ENCODE measurements around the gene MYH2.

Gene MYH2

DNA sequence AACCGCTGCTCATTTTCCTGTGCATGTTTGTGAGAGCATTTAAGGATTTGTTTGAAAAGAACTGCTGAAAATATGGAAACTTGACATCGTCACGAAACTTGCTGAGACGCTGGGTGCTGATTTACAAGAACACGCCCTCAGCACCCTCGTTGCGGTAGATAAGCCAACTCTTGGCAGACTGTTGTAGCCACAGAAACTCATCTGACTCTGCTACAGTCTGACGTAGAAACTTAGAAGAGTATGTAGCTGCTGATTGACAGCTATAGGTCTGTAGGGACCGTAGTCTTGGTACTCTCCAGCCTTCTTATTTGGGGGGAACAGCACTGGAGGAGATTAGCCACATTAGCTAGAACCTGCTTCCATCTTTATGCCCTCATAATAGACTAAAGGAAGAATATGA is 36.1 kb upstream of the MYH2 start:
- DNase-seq (no peak), ATAC-seq (ENCODE audit: insufficient read depth, low read depth) (no peak)
- Histone ChIP-seq H3K9ac (ENCODE audit: low read depth, low read length) (no peak overlapping the region), H3K27ac (ENCODE audit: low read length) (no peak overlapping the region), H4K20me1 (ENCODE audit: insufficient read depth, low read length) (no peaks in the 10 kb centered on the region), H3K36me3 (ENCODE audit: insufficient read depth, low read length) (no peaks in the 10 kb centered on the region), H3K4me1 (ENCODE audit: insufficient read depth, low read length) (no peaks in the 10 kb centered on the region), H3K9me3 (ENCODE audit: insufficient read depth, low read length, severe bottlenecking) (no peaks in the 10 kb centered on the region), H2AFZ (ENCODE audit: low read depth, low read length) (no peak overlapping the region), H3K27me3 (ENCODE audit: insufficient read depth, low read length, poor library complexity) (peaks cover 18% of the 10 kb centered on the region), H3K79me2 (ENCODE audit: insufficient read depth, low read length) (no peaks in the 10 kb centered on the region), H3K4me2 (ENCODE audit: insufficient read depth, low read length) (no peak overlapping the region), H3K4me3 (ENCODE audit: low read depth in 1 of 2, low read length in 2 of 2) (no peak overlapping the region)
- no peak for TF ChIP-seq EZH2 (IDR thresholded peaks at IDR 0.05; ENCODE audit: borderline replicate concordance, low read depth, low read length, severe bottlenecking)
- TF ChIP-seq, protein P1, sequence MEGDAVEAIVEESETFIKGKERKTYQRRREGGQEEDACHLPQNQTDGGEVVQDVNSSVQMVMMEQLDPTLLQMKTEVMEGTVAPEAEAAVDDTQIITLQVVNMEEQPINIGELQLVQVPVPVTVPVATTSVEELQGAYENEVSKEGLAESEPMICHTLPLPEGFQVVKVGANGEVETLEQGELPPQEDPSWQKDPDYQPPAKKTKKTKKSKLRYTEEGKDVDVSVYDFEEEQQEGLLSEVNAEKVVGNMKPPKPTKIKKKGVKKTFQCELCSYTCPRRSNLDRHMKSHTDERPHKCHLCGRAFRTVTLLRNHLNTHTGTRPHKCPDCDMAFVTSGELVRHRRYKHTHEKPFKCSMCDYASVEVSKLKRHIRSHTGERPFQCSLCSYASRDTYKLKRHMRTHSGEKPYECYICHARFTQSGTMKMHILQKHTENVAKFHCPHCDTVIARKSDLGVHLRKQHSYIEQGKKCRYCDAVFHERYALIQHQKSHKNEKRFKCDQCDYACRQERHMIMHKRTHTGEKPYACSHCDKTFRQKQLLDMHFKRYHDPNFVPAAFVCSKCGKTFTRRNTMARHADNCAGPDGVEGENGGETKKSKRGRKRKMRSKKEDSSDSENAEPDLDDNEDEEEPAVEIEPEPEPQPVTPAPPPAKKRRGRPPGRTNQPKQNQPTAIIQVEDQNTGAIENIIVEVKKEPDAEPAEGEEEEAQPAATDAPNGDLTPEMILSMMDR (IDR thresholded peaks at IDR 0.05; ENCODE audit: borderline replicate concordance, extremely low read depth, low read length, poor library complexity, severe bottlenecking), result no peak

DNA sequence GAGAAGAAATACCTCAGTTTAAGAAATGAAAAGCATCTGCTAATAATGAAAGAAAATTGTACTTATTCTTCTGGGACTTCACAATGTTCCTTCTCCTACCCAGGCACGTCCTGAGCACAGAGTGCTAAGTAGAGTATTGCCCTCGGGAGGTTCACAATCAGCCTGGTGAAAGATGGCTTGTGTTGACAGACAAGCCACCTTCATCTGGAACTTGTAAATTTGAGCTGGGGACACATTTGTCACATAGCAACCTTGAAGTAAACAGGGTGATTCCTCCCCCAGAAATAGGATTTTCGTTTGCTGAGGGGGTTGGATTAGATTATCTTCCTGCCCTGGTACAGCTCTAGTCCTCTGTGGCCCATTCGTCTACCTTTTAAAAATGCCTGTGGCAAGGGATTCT is 34.4 kb upstream of the MYH2 start:
- no peak for DNase-seq
- no peaks in the 10 kb centered on the region for H4K20me1 ChIP-seq (ENCODE audit: insufficient read depth, low read length)
- no peaks in the 10 kb centered on the region for H3K79me2 ChIP-seq (ENCODE audit: insufficient read depth, low read length)
- H2AFZ ChIP-seq (ENCODE audit: low read depth, low read length), result no peak overlapping the region
- H3K27ac ChIP-seq (ENCODE audit: low read length), result no peak overlapping the region
- no peak overlapping the region for H3K9ac ChIP-seq (ENCODE audit: low read depth, low read length)
- H3K4me3 ChIP-seq (ENCODE audit: low read depth in 1 of 2, low read length in 2 of 2), result no peak overlapping the region
- H3K27me3 ChIP-seq (ENCODE audit: insufficient read depth, low read length, poor library complexity), result peaks cover 12% of the 10 kb centered on the region
- H3K4me2 ChIP-seq (ENCODE audit: insufficient read depth, low read length), result no peak overlapping the region
- no peaks in the 10 kb centered on the region for H3K4me1 ChIP-seq (ENCODE audit: insufficient read depth, low read length)
- TF ChIP-seq, protein P1 (IDR thresholded peaks at IDR 0.05; ENCODE audit: borderline replicate concordance, extremely low read depth, low read length, poor library complexity, severe bottlenecking), result no peak
- TF ChIP-seq EZH2 (IDR thresholded peaks at IDR 0.05; ENCODE audit: borderline replicate concordance, low read depth, low read length, severe bottlenecking), result no peak
- no peaks in the 10 kb centered on the region for H3K36me3 ChIP-seq (ENCODE audit: insufficient read depth, low read length)
- no peaks in the 10 kb centered on the region for H3K9me3 ChIP-seq (ENCODE audit: insufficient read depth, low read length, severe bottlenecking)
- ATAC-seq (ENCODE audit: insufficient read depth, low read depth), result no peak

DNA sequence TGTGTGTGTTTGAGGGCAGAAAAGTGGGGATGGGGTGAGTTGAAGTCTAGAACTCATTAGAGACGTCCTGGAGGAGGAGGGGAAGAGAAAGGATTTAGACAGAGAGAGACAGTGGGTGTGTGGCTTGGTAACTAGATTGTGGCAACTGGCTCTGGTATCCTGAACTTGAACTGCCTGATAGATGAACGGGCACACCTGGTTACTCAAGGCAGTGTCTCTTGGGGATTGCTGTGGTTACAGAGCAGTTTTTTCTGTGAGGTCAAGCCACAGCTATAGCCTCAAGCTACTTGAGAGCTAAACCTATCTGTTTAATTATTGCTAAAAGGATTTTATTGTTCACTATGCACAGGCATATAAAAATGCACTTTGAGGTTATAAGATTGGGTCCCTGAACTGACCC is 29.8 kb upstream of the MYH2 start:
- Histone ChIP-seq H3K4me1 (ENCODE audit: insufficient read depth, low read length) (no peaks in the 10 kb centered on the region), H3K79me2 (ENCODE audit: insufficient read depth, low read length) (no peaks in the 10 kb centered on the region), H3K36me3 (ENCODE audit: insufficient read depth, low read length) (no peaks in the 10 kb centered on the region), H3K4me3 (ENCODE audit: low read depth in 1 of 2, low read length in 2 of 2) (no peak overlapping the region), H3K4me2 (ENCODE audit: insufficient read depth, low read length) (no peak overlapping the region), H3K27me3 (ENCODE audit: insufficient read depth, low read length, poor library complexity) (peaks cover 3% of the 10 kb centered on the region), H3K9ac (ENCODE audit: low read depth, low read length) (no peak overlapping the region), H3K9me3 (ENCODE audit: insufficient read depth, low read length, severe bottlenecking) (no peaks in the 10 kb centered on the region), H4K20me1 (ENCODE audit: insufficient read depth, low read length) (no peaks in the 10 kb centered on the region), H2AFZ (ENCODE audit: low read depth, low read length) (no peak overlapping the region), H3K27ac (ENCODE audit: low read length) (no peak overlapping the region)
- DNase-seq (peak; percentile 28), ATAC-seq (ENCODE audit: insufficient read depth, low read depth) (peak; percentile 64)
- TF ChIP-seq, protein P1 (IDR thresholded peaks at IDR 0.05; ENCODE audit: borderline replicate concordance, extremely low read depth, low read length, poor library complexity, severe bottlenecking), result no peak

DNA sequence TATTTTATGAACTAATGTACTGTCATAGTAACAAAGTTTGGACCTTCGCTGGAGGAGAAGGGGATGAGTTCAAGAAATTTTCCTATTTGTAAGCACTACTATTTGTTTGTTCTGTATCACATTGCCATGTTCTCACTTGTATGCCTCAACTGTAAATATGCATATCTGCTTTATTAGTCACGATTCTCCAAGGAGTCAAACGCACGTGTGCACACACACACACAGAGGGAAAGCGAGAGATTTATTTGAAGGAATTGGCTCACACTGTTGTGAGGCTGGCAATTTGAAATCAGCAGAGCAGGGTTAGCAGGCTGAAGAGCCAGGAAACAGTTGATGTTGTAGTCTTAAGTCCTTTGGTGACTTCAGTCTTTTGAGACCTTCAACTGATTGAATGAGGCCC is 24.9 kb upstream of the MYH2 start:
- Histone ChIP-seq H3K27me3 (ENCODE audit: insufficient read depth, low read length, poor library complexity) (no peaks in the 10 kb centered on the region), H3K79me2 (ENCODE audit: insufficient read depth, low read length) (no peaks in the 10 kb centered on the region), H3K4me2 (ENCODE audit: insufficient read depth, low read length) (no peak overlapping the region)

More for the DNA sequence above, 24.9 kb upstream of the MYH2 start:
- TF ChIP-seq EZH2 (IDR thresholded peaks at IDR 0.05; ENCODE audit: borderline replicate concordance, low read depth, low read length, severe bottlenecking), result no peak
- TF ChIP-seq, protein P1 (IDR thresholded peaks at IDR 0.05; ENCODE audit: borderline replicate concordance, extremely low read depth, low read length, poor library complexity, severe bottlenecking), result no peak
- H4K20me1 ChIP-seq (ENCODE audit: insufficient read depth, low read length), result no peaks in the 10 kb centered on the region
- H3K4me1 ChIP-seq (ENCODE audit: insufficient read depth, low read length), result no peaks in the 10 kb centered on the region
- H2AFZ ChIP-seq (ENCODE audit: low read depth, low read length), result no peak overlapping the region
- H3K4me3 ChIP-seq (ENCODE audit: low read depth in 1 of 2, low read length in 2 of 2), result no peak overlapping the region
- no peak overlapping the region for H3K27ac ChIP-seq (ENCODE audit: low read length)
- DNase-seq, result no peak
- ATAC-seq (ENCODE audit: insufficient read depth, low read depth), result no peak
- no peaks in the 10 kb centered on the region for H3K36me3 ChIP-seq (ENCODE audit: insufficient read depth, low read length)
- H3K9me3 ChIP-seq (ENCODE audit: insufficient read depth, low read length, severe bottlenecking), result no peaks in the 10 kb centered on the region
- no peak overlapping the region for H3K9ac ChIP-seq (ENCODE audit: low read depth, low read length)
